Cardiac fibroblast (primary cell): Measurements from ENCODE around the gene LRP5.
A peak's percentile ranks its signal among the peaks of the same experiment; 100 is the strongest.
"Not testable (repeated sequence)": the region's sequence is repeated elsewhere in the genome, so short reads cannot be mapped to it uniquely, and the experiment has no call there.

ENCODE experiments used
- DNase-seq, 2 donors: peaks; one replicate each; pipeline versions ENCODE4 v3.0.0 to v3.0.0-alpha.2; 2010; ENCODE audit warnings: low read depth in 2 of 2
- H3K4me3 ChIP-seq, 2 donors: replicated peaks in 1 of 2; 1 replicate in 1 of 2; 2 replicates in 1 of 2; pipeline ENCODE4 v1.5.1; 2011; ENCODE audit warnings: low read depth in 2 of 2, low read length in 2 of 2, mild to moderate bottlenecking in 2 of 2, moderate library complexity in 1 of 2
- TF ChIP-seq, protein P1 (sequence below): IDR thresholded peaks from one replicate; pipeline ENCODE4 v1.5.1; 2011; ENCODE audit warnings: low read depth, mild to moderate bottlenecking, low read length, inconsistent platforms

The LRP5 gene

DNA sequence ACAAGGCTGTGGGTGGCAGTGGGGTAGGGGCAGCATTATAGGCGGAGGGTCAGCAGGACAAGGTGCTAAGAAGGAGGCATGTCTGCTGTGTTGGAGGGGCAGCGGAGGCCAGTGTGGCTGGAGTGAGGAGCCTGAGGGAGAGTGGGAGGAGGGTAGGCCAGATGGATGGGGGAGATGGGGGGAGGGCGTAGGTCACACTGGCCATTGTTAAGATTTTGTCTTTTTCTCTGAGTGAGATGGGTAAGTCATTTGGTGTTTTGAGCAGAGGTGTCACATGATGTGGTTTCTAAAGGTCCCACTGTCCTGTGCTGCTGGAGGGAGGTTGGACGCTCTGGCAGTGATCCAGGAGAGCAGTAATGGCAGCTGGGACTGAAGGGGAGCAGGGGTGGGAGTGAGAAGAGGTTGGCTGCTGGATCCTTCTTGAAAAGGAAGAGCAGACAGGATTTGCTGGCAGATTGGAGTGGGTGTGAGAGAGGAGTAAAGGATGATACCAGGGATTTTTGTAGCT is 158.0 kb downstream of the LRP5 start:
- TF ChIP-seq, protein P1, sequence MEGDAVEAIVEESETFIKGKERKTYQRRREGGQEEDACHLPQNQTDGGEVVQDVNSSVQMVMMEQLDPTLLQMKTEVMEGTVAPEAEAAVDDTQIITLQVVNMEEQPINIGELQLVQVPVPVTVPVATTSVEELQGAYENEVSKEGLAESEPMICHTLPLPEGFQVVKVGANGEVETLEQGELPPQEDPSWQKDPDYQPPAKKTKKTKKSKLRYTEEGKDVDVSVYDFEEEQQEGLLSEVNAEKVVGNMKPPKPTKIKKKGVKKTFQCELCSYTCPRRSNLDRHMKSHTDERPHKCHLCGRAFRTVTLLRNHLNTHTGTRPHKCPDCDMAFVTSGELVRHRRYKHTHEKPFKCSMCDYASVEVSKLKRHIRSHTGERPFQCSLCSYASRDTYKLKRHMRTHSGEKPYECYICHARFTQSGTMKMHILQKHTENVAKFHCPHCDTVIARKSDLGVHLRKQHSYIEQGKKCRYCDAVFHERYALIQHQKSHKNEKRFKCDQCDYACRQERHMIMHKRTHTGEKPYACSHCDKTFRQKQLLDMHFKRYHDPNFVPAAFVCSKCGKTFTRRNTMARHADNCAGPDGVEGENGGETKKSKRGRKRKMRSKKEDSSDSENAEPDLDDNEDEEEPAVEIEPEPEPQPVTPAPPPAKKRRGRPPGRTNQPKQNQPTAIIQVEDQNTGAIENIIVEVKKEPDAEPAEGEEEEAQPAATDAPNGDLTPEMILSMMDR: no peak
- no peak overlapping the region for H3K4me3 ChIP-seq
- no peak for DNase-seq

DNA sequence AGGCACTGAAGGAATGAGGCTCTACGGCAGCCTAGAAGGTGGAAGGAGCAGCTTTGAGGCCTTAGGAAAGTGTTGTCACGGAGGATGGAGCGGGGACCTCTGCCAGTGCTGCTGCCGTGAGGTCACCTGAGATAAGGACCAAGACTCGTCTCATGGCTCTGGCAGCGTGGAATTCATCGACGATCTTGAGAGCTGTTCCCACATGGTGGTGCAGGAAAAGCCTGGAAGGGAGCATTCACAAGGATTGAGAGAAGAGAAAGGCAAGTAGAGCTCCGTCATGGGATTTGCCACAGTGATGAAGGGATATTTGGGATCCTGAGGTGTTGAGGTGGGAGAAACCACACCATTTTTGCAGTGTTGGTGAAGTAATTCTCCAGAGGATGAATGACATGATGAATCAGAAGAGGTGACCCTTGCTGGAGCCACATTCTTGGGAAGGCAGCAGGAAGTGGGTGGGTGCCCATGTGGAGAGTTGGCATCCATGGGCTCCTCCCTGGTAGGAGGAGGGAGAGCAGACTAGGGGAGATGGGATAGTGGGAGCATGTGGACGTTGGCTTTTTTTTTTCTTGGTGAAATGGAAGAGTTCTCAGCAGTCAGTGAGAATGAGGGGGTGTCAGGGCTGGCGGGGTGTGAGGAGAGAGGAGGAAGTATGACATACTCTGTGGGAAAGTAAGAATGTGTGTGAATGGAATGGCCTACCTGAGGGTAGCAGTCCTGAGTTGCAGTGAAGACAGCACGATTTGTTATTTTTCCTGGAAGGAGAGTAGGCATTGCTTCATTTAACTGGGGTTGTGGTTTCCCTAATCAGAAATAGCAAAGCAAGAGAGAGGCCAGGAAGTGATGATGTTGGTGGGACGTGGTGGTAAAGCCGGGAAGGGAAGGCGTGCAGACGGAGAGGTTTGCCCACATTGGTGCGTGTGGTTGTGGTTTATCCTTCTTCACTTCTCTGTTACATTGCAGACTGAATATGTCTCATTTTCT is 159.3 kb downstream of the LRP5 start:
- peak; percentile 85 to 89 for DNase-seq
- TF ChIP-seq, protein P1: no peak
- no peak overlapping the region for H3K4me3 ChIP-seq

DNA sequence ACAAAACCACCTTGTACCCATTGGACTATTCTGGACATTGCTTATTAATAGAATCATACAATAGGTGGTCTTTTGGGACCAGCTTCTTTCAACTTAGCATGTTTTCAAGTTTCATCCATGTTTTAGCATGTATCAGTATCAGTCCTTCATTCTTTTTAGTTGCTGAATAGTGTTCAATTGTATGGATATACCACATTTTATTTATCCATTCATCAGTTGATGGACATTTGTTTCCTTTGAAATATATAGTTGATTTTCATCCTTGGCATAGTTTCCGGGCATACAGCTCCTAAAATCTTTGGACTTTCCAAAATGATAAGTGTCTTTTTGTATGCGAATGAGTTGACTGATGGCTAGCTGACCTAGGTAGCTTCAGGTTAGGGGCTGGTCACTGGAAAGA is 160.4 kb downstream of the LRP5 start:
- H3K4me3 ChIP-seq: no peak overlapping the region
- no peak for DNase-seq
- TF ChIP-seq, protein P1: no peak

DNA sequence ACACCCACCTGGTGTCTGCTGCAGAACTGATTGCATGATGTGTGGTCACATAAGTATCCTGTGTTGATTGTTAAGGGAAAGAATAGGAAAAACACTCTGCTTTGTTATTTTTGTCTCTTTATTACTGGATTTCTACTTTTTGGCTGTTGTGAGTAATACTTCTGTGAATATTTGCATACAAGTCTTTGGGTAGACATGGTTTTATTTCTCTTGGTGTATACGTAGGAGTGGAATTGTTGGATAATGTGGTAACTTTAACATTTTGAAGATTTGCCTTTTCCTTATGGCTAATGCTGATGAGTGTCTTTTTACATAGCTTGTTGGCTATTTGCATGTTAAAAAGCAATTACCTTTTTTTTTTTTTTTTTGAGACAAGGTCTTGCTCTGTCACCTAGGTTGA is 161.3 kb downstream of the LRP5 start:
- H3K4me3 ChIP-seq: no peak overlapping the region
- no peak for DNase-seq
- TF ChIP-seq, protein P1: no peak

DNA sequence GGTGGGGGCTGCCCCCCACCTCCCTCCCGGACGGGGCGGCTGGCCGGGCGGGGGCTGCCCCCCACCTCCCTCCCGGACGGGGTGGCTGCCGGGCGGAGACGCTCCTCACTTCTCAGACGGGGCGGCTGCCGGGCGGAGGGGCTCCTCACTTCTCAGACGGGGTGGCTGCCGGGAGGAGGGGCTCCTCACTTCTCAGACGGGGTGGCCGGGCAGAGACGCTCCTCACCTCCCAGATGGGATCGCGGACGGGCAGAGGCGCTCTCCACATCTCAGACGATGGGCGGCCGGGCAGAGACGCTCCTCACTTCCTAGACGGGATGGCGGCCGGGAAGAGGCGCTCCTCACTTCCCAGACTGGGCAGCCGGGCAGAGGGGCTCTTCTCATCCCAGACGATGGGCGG is 163.2 kb downstream of the LRP5 start:
- not testable (repeated sequence) for DNase-seq, H3K4me3 ChIP-seq

DNA sequence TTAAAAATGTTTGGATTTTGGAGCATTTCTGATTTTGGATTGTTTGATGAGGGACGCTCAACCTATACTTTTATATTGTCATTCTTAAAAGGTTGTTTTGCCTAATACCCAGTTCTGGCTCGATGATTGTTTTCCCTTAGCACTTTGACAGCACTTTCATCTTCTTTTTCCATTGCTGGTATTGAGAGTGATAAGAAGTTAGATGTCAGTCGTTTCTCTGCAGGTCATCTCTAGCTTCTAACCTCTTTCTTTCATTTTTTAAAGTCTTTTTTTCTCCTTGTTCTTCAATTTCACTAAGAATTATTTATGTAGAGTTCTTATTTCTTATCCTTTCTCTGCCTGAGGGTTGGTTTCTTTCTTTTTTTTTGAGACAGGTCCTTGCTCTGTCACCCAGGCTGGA is 167.0 kb downstream of the LRP5 start:
- DNase-seq: no peak
- H3K4me3 ChIP-seq: no peak overlapping the region
- TF ChIP-seq, protein P1: no peak

DNA sequence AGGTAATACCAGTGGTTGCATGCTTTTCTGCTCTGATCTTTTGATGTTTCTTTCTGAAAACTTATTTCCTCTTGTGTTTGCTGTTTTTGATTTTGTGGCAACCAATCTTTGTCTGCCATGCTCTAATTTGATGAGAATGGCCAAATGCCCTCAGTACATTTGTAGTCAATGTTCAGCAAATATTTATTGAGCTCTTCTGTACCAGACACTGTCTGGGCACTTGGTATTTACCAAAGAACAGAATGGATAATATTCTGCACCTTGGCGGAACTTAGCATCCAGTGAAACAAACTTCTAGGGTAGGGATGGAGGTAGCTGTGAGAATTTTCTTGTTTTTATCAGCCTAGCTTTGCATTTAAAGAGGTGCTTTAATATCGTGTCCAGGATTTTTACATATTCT is 167.8 kb downstream of the LRP5 start:
- TF ChIP-seq, protein P1: no peak
- DNase-seq: no peak
- H3K4me3 ChIP-seq: no peak overlapping the region
